ENCODE measurements around the gene PTHLH. TPM values are rescaled to one million over a fixed set of nuclear protein-coding genes. Genes with fewer than 3 reads are reported as not detected.

Gene PTHLH
- total and polyA plus RNA-seq, 2 donors from 2014 or later = 0.72 TPM; not detected in 1

- DNase-seq = no peak
These were observed 39.9 kb upstream of the PTHLH start for GRCh38 chr12:28012333-28012918.

DNA sequence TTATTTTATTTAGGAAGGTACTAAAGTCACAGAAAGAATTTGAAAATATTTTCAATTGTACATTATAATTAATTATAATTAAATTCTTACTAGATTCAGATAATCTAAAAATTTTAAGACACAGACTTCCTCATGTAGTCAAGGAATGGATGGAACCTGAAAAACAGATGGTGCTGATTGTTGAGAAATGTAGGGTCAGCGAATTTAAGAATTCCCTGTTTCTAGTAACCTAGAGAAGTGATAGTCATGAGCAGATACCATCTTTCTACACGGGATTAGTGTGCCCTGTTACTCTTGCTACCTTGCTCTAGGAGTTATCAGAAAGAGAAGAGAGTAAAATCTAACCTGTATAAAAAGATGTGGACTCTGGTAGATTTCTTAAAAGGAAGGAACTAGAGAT is 37.5 kb upstream of the PTHLH start:
- Histone ChIP-seq H3K4me1 (ENCODE audit: control insufficient read depth in 2 of 3, insufficient read depth in 2 of 3, low read depth in 1 of 3, low read length in 3 of 3) (no peaks in the 10 kb centered on the region), H3K9ac (ENCODE audit: low read length in 3 of 3) (no peak overlapping the region), H3K9me3 (ENCODE audit: control insufficient read depth in 2 of 3, insufficient read depth in 1 of 3, low read length in 3 of 3) (no peaks in the 10 kb centered on the region), H3K27ac (ENCODE audit: low read depth in 2 of 2, low read length in 2 of 2) (no peak overlapping the region), H3K36me3 (ENCODE audit: control insufficient read depth in 2 of 3, insufficient read depth in 3 of 3, low read length in 3 of 3) (no peaks in the 10 kb centered on the region), H3K4me3 (ENCODE audit: low read length in 3 of 3) (no peak overlapping the region), H3K27me3 (ENCODE audit: control insufficient read depth, insufficient read depth, low read length) (no peaks in the 10 kb centered on the region)
- FAIRE-seq (no peak), DNase-seq (no peak)
- intact Hi-C loops (cut with DNase I) = no loop called here
- no peak for TF ChIP-seq CTCF (IDR thresholded peaks at IDR 0.05; ENCODE audit: borderline replicate concordance, extremely low read depth, insufficient read depth)

More at GRCh38 chr12:28012333-28012918, 39.9 kb upstream of the PTHLH start:
- no peak overlapping the region for H3K27ac ChIP-seq (ENCODE audit: low read depth in 2 of 2, low read length in 2 of 2)
- TF ChIP-seq CTCF (IDR thresholded peaks at IDR 0.05; ENCODE audit: borderline replicate concordance, extremely low read depth, insufficient read depth) = no peak
- H3K9me3 ChIP-seq (ENCODE audit: control insufficient read depth in 2 of 3, insufficient read depth in 1 of 3, low read length in 3 of 3) = no peaks in the 10 kb centered on the region
- H3K9ac ChIP-seq (ENCODE audit: low read length in 3 of 3) = no peak overlapping the region
- no peak overlapping the region for H3K4me3 ChIP-seq (ENCODE audit: low read length in 3 of 3)
- no peaks in the 10 kb centered on the region for H3K36me3 ChIP-seq (ENCODE audit: control insufficient read depth in 2 of 3, insufficient read depth in 3 of 3, low read length in 3 of 3)
- no peak for FAIRE-seq
- no peaks in the 10 kb centered on the region for H3K4me1 ChIP-seq (ENCODE audit: control insufficient read depth in 2 of 3, insufficient read depth in 2 of 3, low read depth in 1 of 3, low read length in 3 of 3)
- intact Hi-C loops (cut with DNase I) = no loop called here
- H3K27me3 ChIP-seq (ENCODE audit: control insufficient read depth, insufficient read depth, low read length) = no peaks in the 10 kb centered on the region

DNA sequence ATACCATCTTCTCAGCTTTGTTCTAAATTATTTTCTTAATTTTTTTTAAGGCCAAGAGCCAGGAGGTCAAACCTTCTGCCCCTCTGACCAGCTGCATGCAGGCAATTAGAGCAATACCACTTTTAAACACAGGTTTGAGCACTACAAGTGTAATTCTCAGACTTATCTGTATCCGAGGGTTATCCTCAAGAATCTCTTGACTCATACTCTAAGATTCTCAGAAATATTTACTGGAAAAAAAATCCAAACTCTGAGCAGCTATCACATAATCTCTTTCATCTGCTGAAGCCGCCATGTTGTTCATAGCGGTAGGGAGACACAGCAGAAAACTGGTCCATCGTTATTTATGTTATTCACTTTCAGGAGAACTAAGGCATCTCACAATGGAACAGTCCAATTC is 27.4 kb upstream of the PTHLH start:
- DNase-seq (no peak), FAIRE-seq (no peak)
- Histone ChIP-seq H3K27ac (ENCODE audit: low read depth in 2 of 2, low read length in 2 of 2) (no peak overlapping the region), H3K27me3 (ENCODE audit: control insufficient read depth, insufficient read depth, low read length) (no peaks in the 10 kb centered on the region), H3K36me3 (ENCODE audit: control insufficient read depth in 2 of 3, insufficient read depth in 3 of 3, low read length in 3 of 3) (no peaks in the 10 kb centered on the region), H3K9me3 (ENCODE audit: control insufficient read depth in 2 of 3, insufficient read depth in 1 of 3, low read length in 3 of 3) (no peaks in the 10 kb centered on the region), H3K4me3 (ENCODE audit: low read length in 3 of 3) (no peak overlapping the region), H3K9ac (ENCODE audit: low read length in 3 of 3) (no peak overlapping the region), H3K4me1 (ENCODE audit: control insufficient read depth in 2 of 3, insufficient read depth in 2 of 3, low read depth in 1 of 3, low read length in 3 of 3) (no peaks in the 10 kb centered on the region)
- intact Hi-C loops (cut with DNase I) = no loop called here
- TF ChIP-seq CTCF (IDR thresholded peaks at IDR 0.05; ENCODE audit: borderline replicate concordance, extremely low read depth, insufficient read depth) = no peak

DNA sequence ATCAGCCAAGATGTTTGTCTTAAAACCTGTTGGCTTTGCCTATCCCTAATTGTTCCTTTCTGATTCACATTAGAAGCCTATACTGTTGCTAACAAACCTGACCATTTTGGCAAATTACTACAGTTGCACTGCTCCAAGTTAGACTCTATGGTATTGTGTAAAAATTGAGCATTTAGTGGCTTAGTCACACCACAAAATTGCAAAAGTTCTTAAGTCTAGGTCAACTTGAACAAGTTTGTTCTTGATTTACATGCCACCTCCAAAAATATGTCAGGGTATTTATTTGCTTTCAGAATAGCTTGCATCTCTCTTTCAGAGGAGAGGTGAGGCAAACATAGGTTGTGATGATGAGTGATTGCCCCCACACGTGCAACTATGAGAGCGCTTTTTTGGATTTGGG is 27.0 kb upstream of the PTHLH start:
- TF ChIP-seq CTCF (IDR thresholded peaks at IDR 0.05; ENCODE audit: borderline replicate concordance, extremely low read depth, insufficient read depth) = no peak
- no peak overlapping the region for H3K27ac ChIP-seq (ENCODE audit: low read depth in 2 of 2, low read length in 2 of 2)
- no peaks in the 10 kb centered on the region for H3K27me3 ChIP-seq (ENCODE audit: control insufficient read depth, insufficient read depth, low read length)
- H3K4me1 ChIP-seq (ENCODE audit: control insufficient read depth in 2 of 3, insufficient read depth in 2 of 3, low read depth in 1 of 3, low read length in 3 of 3) = no peaks in the 10 kb centered on the region
- DNase-seq (no peak), FAIRE-seq (no peak)
- H3K9me3 ChIP-seq (ENCODE audit: control insufficient read depth in 2 of 3, insufficient read depth in 1 of 3, low read length in 3 of 3) = no peaks in the 10 kb centered on the region
- no peaks in the 10 kb centered on the region for H3K36me3 ChIP-seq (ENCODE audit: control insufficient read depth in 2 of 3, insufficient read depth in 3 of 3, low read length in 3 of 3)
- intact Hi-C loops (cut with DNase I) = no loop called here
- H3K4me3 ChIP-seq (ENCODE audit: low read length in 3 of 3) = no peak overlapping the region
- no peak overlapping the region for H3K9ac ChIP-seq (ENCODE audit: low read length in 3 of 3)

All from kidney (tissue), 14 donors.